GM19324 (cell line): Measurements from ENCODE around the gene GSAP.

Experiments
- ATAC-seq: cut with Tn5 transposase; IDR thresholded peaks from one replicate; pipeline ENCODE4 v1.9.1; 2021; ENCODE audit warnings: mild to moderate bottlenecking, moderate library complexity; ENCODE audit not compliant: unreplicated experiment, low FRiP score

Gene GSAP

GRCh38 chr7:77439572-77439971 is 23.4 kb upstream of the GSAP start:
- ATAC-seq, result no peak

- ATAC-seq, result no peak
Observed at GRCh38 chr7:77438131-77438530, 22.0 kb upstream of the GSAP start.

- no peak for ATAC-seq
Observed at GRCh38 chr7:77434570-77435275, 18.6 kb upstream of the GSAP start.

- ATAC-seq, result no peak
Observed at GRCh38 chr7:77433901-77434300, 17.8 kb upstream of the GSAP start.

- ATAC-seq, result no peak
Observed at GRCh38 chr7:77430927-77431326, 14.8 kb upstream of the GSAP start.

GRCh38 chr7:77428777-77429231 is 12.7 kb upstream of the GSAP start:
- ATAC-seq, result no peak

GRCh38 chr7:77427996-77428603 is 12.0 kb upstream of the GSAP start:
- ATAC-seq, result no peak

GRCh38 chr7:77426521-77427051 is 10.4 kb upstream of the GSAP start:
- no peak for ATAC-seq

- ATAC-seq, result peak; percentile 66
Observed at GRCh38 chr7:77426052-77426404, 9.9 kb upstream of the GSAP start.

GRCh38 chr7:77425101-77426051 is 9.2 kb upstream of the GSAP start:
- no peak for ATAC-seq

- no peak for ATAC-seq
Observed at GRCh38 chr7:77422500-77422899, 6.4 kb upstream of the GSAP start.

- ATAC-seq, result no peak
Observed at GRCh38 chr7:77420986-77421672, 5.0 kb upstream of the GSAP start.

GRCh38 chr7:77420438-77420837 is 4.3 kb upstream of the GSAP start:
- ATAC-seq, result no peak

GRCh38 chr7:77419102-77419501 is 3.0 kb upstream of the GSAP start:
- ATAC-seq, result no peak

GRCh38 chr7:77417801-77418200 is 1.7 kb upstream of the GSAP start:
- ATAC-seq, result no peak

GRCh38 chr7:77416621-77417371 is 647 bp upstream of the GSAP start:
- no peak for ATAC-seq

GRCh38 chr7:77415476-77415822 is 700 bp downstream of the GSAP start:
- peak; percentile 35 for ATAC-seq

- ATAC-seq, result no peak
Observed at GRCh38 chr7:77413861-77414424, 2.2 kb downstream of the GSAP start.

GRCh38 chr7:77413128-77413527 is 3.0 kb downstream of the GSAP start:
- no peak for ATAC-seq
